GM23248 (cell line): ENCODE results near the gene GDF11.

Experiments used
- EZH2 ChIP-seq: fragments of 200-600 bp; sonication (generic); IDR thresholded peaks from 2 replicates; pipeline ENCODE4 v1.6.1; 2018; ENCODE audit warnings: antibody characterized with exemption, mild to moderate bottlenecking; ENCODE audit not compliant: insufficient read depth, poor library complexity, severe bottlenecking
- EZH2phosphoT487 ChIP-seq: fragments of 200-600 bp; sonication (generic); IDR thresholded peaks from 2 replicates; pipeline ENCODE4 v1.6.1; 2018; ENCODE audit warnings: antibody characterized with exemption, moderate library complexity, mild to moderate bottlenecking, low read depth; ENCODE audit not compliant: insufficient read depth

DNA sequence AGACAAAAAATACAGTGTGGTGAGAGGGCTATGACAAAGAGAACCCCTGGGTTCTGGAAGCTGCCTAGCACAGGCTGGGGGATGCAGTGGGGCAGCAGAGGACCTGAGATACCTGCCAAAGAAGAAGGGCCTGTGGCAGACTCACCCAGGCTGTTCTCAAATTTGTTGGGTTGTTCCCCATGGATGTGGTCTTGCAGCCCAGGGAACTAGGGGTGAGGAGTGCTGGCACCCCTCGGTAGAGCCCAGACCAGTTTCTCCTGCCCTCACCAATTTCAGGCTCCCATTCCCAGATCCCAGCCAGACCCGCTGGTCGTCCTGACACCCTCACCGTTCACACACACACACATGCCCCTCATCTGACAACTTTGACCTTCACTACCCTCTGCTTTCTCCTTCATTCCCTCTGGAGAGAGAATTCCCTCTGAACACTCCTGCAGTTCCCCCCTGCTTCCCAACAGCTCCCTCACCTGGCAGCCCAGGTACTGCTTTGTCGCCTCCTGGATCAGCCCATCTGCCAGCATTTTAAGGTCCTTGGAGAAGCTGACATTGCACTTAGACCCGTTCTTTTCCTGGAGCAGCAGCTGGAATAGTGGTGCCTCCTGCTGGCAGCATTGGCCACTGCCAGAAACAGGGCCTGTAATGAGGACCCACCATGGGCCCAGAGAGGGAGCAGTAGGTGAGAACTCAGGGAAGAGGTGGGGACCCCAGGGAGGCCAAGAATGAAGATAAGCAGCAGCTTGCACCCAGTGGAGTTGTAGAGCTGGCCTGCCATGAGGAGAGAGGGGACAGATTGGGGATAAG lies 5.9 kb upstream of the GDF11 start:
- no peak for TF ChIP-seq EZH2
- TF ChIP-seq EZH2phosphoT487, result no peak
